ENCODE measurements around the gene MEX3D. TPM values are rescaled to one million over a fixed set of nuclear protein-coding genes. Genes with fewer than 3 reads are reported as not detected.

MEX3D gene
- total RNA-seq, result 25.0 and 35.4 TPM in 2 replicates

GRCh38 chr19:1568320-1569019 lies at the start of gene MEX3D:
Gene MEX3D (minus strand): TSS chr19:1568325. CDS start chr19:1568058, 267 bp downstream.

GRCh38 chr19:1605236-1606137 lies 37.4 kb upstream of the MEX3D start, which contains the start of gene UQCR11:
Gene UQCR11 (minus strand): TSS chr19:1605462. CDS start chr19:1605409, 53 bp downstream.

DNA sequence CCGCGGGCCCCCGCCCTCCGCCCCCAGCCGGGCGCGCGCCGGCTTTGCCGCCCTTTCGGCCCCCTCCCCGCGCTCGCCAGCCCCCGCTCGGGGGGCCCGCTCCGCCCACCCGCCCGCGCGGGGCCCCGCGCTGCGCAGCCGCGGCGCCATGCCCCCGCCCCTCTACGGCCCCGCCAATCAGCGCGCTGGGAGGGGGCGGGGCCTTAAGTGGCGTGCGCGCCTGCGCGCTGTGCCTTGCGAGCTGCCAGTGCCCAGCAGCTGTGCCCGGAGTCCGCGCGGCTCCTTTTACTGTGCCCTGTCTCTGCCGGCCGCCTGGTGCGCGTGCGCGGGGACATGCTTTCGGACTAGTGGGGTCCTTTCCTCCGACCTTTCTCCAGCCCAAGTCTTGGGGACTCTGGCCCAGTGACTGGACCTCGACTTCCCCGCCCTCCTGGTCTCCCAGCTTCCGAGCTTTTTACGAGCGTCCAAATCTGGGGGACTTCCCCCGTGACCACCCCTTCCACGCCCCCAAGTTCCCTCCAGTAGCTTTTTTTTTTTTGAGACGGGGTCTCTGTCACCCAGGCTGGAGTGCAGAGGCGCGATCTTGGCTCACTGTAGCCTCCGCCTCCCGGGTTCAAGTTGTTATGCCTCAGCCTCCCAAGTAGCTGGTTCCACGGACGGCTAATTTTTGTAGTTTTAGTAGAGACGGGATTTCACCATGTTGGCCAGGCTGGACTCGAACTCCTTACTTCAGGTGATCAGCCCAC lies 24.8 kb upstream of the MEX3D start, which contains the start of gene MBD3:
TSS of gene MBD3 (minus strand) at position 111 of the 746 bp plus-strand sequence. CDS start 234 bp downstream, outside the sequence.

GRCh38 chr19:1523412-1524286 lies 44.5 kb downstream of the MEX3D start, which contains the start of gene PLK5:
Gene PLK5 (plus strand): TSS chr19:1524077. CDS start chr19:1526997, 2,920 bp downstream.

DNA sequence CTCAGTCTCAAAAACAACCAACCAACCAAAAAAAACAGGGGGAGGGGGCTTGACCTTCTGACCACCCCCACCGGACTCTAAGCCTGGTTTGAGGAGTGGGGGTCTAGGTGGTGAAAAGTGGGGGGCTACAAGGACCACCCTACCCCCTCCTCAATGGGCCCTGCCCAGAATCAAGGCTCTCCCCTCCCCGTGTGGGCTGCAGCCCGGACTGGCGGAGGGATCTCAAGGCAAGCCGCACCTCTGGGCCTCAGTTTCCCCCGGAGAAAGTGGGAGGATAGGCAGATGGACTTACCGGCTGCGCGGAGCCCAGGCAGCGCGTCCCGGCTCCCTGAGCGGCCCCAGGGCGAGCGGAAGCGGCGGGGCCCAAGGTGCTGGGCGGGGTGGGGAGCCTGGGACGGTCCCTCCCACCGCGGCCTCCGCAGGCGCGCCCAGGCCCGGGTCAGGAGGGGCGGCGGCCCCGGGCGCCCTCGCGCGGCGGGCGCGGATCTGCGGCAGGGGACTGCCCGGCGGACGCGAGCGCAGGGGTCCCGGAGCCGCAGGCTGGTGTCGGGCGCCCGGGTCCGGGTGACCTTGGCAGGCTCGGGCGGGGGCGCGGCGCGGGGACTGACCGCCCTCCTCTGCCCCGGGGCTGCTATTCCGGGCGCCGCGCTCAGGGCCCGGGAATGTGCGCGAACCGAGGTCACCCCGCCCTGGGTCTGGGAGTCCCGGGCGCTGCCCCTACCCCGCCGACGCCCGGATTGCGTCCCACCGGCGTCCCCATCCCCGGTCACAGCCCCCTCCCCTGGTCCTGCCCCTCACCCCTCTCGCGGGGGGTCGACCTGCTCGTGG lies 55.2 kb downstream of the MEX3D start, which contains the start of gene ADAMTSL5:
TSS of gene ADAMTSL5 (minus strand) at position 349 of the 828 bp plus-strand sequence. CDS start 2,076 bp downstream, outside the sequence.

Other genes with a start within 250 kb of the MEX3D start
- 51.8 and 58.7 TPM in 2 replicates for gene NDUFS7, start 184.4 kb downstream of the MEX3D start, total RNA-seq
- gene GAMT, start 166.8 kb downstream of the MEX3D start, total RNA-seq, result 29.0 and 36.1 TPM in 2 replicates
- 34.7 and 42.2 TPM in 2 replicates for gene DAZAP1, start 160.7 kb downstream of the MEX3D start, total RNA-seq
- 387 and 450 TPM in 2 replicates for gene RPS15, start 129.9 kb downstream of the MEX3D start, total RNA-seq
- gene APC2, start 118.2 kb downstream of the MEX3D start, total RNA-seq, result 0.09 and 0.28 TPM in 2 replicates
- gene C19orf25, start 89.1 kb downstream of the MEX3D start, total RNA-seq, result 19.2 and 19.6 TPM in 2 replicates
- 1.3 and 1.6 TPM in 2 replicates for gene PCSK4, start 78.0 kb downstream of the MEX3D start, total RNA-seq
- gene REEP6, start 77.1 kb downstream of the MEX3D start, total RNA-seq, result 1.1 and 2.0 TPM in 2 replicates
- gene ADAMTSL5, start 55.3 kb downstream of the MEX3D start, total RNA-seq, result 2.1 and 3.1 TPM in 2 replicates
- not detected in 2 replicates for gene PLK5, start 44.2 kb downstream of the MEX3D start, total RNA-seq
- 63.1 and 83.3 TPM in 2 replicates for gene MBD3, start 24.5 kb upstream of the MEX3D start, total RNA-seq
- 125 and 134 TPM in 2 replicates for gene UQCR11, start 37.1 kb upstream of the MEX3D start, total RNA-seq
- gene TCF3, start 84.3 kb upstream of the MEX3D start, total RNA-seq, result 36.6 and 47.9 TPM in 2 replicates
- gene ONECUT3, start 185.2 kb upstream of the MEX3D start, total RNA-seq, result not detected in 2 replicates
- gene ATP8B3, start 244.0 kb upstream of the MEX3D start, total RNA-seq, result 0.55 and 0.85 TPM in 2 replicates